SK-N-SH (cell line): ENCODE results near the gene ADAMTSL1. TPM values are rescaled to one million over a fixed set of nuclear protein-coding genes. Genes with fewer than 3 reads are reported as not detected.

ENCODE experiments used
- CTCF ChIA-PET: fragments of 300-600, 350-600 bp; formaldehyde crosslinking; extraction: SDS; loops from one replicate; lab custom pipeline; 2021; lab: Yijun Ruan, JAX
- POLR2A ChIA-PET: fragments of 350-600 bp; sonication (Branson Sonifier 250); formaldehyde crosslinking; extraction: SDS; loops from one replicate; lab custom pipeline; 2020; ENCODE audit warnings: antibody characterized with exemption, inconsistent platforms; lab: Yijun Ruan, JAX
- DNase-seq: peaks from one replicate; pipeline ENCODE4 v3.0.0; 2012
- H2AFZ ChIP-seq: fragments of 200-600 bp; sonication (generic); 2 replicates; pipeline ENCODE4 v1.8.1; 2016; ENCODE audit warnings: antibody characterized with exemption, mild to moderate bottlenecking, low read depth
- H3F3A ChIP-seq: fragments of 200-600 bp; sonication (generic); replicated peaks from 2 replicates; pipeline ENCODE3; 2016; ENCODE audit warnings: antibody characterized with exemption, mild to moderate bottlenecking; ENCODE audit not compliant: insufficient read depth
- H3K27ac ChIP-seq, 2 experiments: fragments of 200-500 bp in 1 of 2; fragments of 200-600 bp in 1 of 2; sonication (Bioruptor generic) in 1 of 2; sonication (generic), shearing (Covaris generic) in 1 of 2; 2 replicates each; pipeline versions ENCODE4 v1.5.1 to v1.6.1; 2014 to 2016; ENCODE audit warnings: low read depth in 2 of 2, inconsistent platforms in 1 of 2, low read length in 1 of 2, mild to moderate bottlenecking in 1 of 2, mixed read lengths in 1 of 2
- H3K27me3 ChIP-seq: fragments of 200-600 bp; sonication (generic), shearing (Covaris generic); 2 replicates; pipeline ENCODE4 v1.6.1; 2016; ENCODE audit warnings: mixed run types; ENCODE audit not compliant: insufficient read depth
- H3K36me3 ChIP-seq, 2 experiments: fragments of 200-500 bp in 1 of 2; fragments of 200-600 bp in 1 of 2; sonication (Bioruptor generic) in 1 of 2; sonication (generic) in 1 of 2; replicated peaks in 1 of 2; 2 replicates each; pipeline versions ENCODE3 to v1.5.1; 2014 to 2016; ENCODE audit warnings: low read length in 1 of 2, mild to moderate bottlenecking in 1 of 2; ENCODE audit not compliant: insufficient read depth in 2 of 2, control insufficient read depth in 1 of 2
- H3K4me1 ChIP-seq, 2 experiments: fragments of 200-500 bp in 1 of 2; fragments of 200-600 bp in 1 of 2; sonication (Bioruptor generic) in 1 of 2; sonication (generic), shearing (Covaris generic) in 1 of 2; 2 replicates each; pipeline versions ENCODE4 v1.5.1 to v1.6.1; 2014 to 2016; ENCODE audit warnings: low read depth in 1 of 2, low read length in 1 of 2, mixed run types in 1 of 2; ENCODE audit not compliant: insufficient read depth in 2 of 2, control insufficient read depth in 1 of 2
- H3K4me2 ChIP-seq: fragments of 200-600 bp; sonication (generic), shearing (Covaris generic); 2 replicates; pipeline ENCODE4 v1.6.1; 2017; ENCODE audit warnings: mixed run types
- H3K4me3 ChIP-seq, 2 experiments: fragments of 200-500 bp in 1 of 2; fragments of 200-600 bp in 1 of 2; sonication (Bioruptor generic) in 1 of 2; sonication (generic), shearing (Covaris generic) in 1 of 2; 2 replicates each; pipeline versions ENCODE4 v1.5.1 to v1.8.1; 2014 to 2016; ENCODE audit warnings: low read depth in 2 of 2, inconsistent platforms in 1 of 2, low read length in 1 of 2, mild to moderate bottlenecking in 1 of 2, mixed read lengths in 1 of 2, moderate library complexity in 1 of 2
- H3K79me2 ChIP-seq: fragments of 200-600 bp; sonication (generic); 2 replicates; pipeline ENCODE4 v1.8.1; 2017; ENCODE audit warnings: mild to moderate bottlenecking; ENCODE audit not compliant: insufficient read depth
- H3K9ac ChIP-seq: fragments of 200-600 bp; sonication (generic); 2 replicates; pipeline ENCODE4 v1.6.1; 2017; ENCODE audit warnings: mixed run types
- H3K9me2 ChIP-seq: fragments of 200-600 bp; sonication (generic); 2 replicates; pipeline ENCODE4 v1.6.1; 2017; ENCODE audit warnings: mixed run types
- H3K9me3 ChIP-seq: fragments of 200-600 bp; sonication (generic); 2 replicates; pipeline ENCODE4 v1.6.1; 2017; ENCODE audit warnings: mixed run types, mild to moderate bottlenecking, moderate library complexity
- H4K20me1 ChIP-seq: fragments of 200-600 bp; sonication (generic); 2 replicates; pipeline ENCODE4 v1.6.1; 2017; ENCODE audit warnings: mild to moderate bottlenecking, mixed run types; ENCODE audit not compliant: insufficient read depth
- ELF1 ChIP-seq: IDR thresholded peaks from 2 replicates; pipeline ENCODE4 v1.4.0; 2012
- EZH2phosphoT487 ChIP-seq: fragments of 200-600 bp; sonication (generic); IDR thresholded peaks from 2 replicates; pipeline ENCODE4 v1.6.1; 2017; ENCODE audit warnings: low read depth, mixed run types, mild to moderate bottlenecking, antibody characterized with exemption, moderate library complexity, borderline replicate concordance
- FOSL2 ChIP-seq: IDR thresholded peaks from 2 replicates; pipeline ENCODE4 v1.4.0; 2012; ENCODE audit warnings: low read depth, mild to moderate bottlenecking, moderate library complexity, borderline replicate concordance
- FOXM1 ChIP-seq: IDR thresholded peaks from 2 replicates; pipeline ENCODE4 v1.4.0; 2012; ENCODE audit warnings: low read depth, mild to moderate bottlenecking
- IRF3 ChIP-seq: fragments of 150-350 bp; IDR thresholded peaks from 2 replicates; pipeline ENCODE4 v1.6.1; 2016; ENCODE audit warnings: mild to moderate bottlenecking, low read depth, low read length
- JUND ChIP-seq: IDR thresholded peaks from 2 replicates; pipeline ENCODE4 v1.4.0; 2012
- MAX ChIP-seq: IDR thresholded peaks from 2 replicates; pipeline ENCODE4 v1.4.0; 2012; ENCODE audit warnings: low read depth
- MEF2A ChIP-seq: IDR thresholded peaks from 2 replicates; pipeline ENCODE4 v1.4.0; 2012; ENCODE audit warnings: low read depth, borderline replicate concordance
- MXI1 ChIP-seq: IDR thresholded peaks from 2 replicates; pipeline ENCODE4 v1.6.1; 2012; ENCODE audit warnings: mild to moderate bottlenecking, low read depth, low read length, improper control_type of control experiment
- RCOR1 ChIP-seq: fragments of 150-350 bp; IDR thresholded peaks from 2 replicates; pipeline ENCODE4 v1.6.1; 2017; ENCODE audit warnings: antibody characterized with exemption, low read length
- SIN3A ChIP-seq: IDR thresholded peaks from 2 replicates; pipeline ENCODE4 v1.6.1; 2012; ENCODE audit warnings: low read depth, mild to moderate bottlenecking, low read length, moderate library complexity, borderline replicate concordance
- TAF1 ChIP-seq: IDR thresholded peaks from 2 replicates; pipeline ENCODE4 v1.6.1; 2012; ENCODE audit warnings: low read depth, mild to moderate bottlenecking, low read length, moderate library complexity, borderline replicate concordance
- TEAD4 ChIP-seq: IDR thresholded peaks from 2 replicates; pipeline ENCODE4 v1.4.0; 2012; ENCODE audit warnings: mild to moderate bottlenecking, borderline replicate concordance; ENCODE audit not compliant: insufficient read depth
- USF1 ChIP-seq: IDR thresholded peaks from 2 replicates; pipeline ENCODE4 v1.4.0; 2012; ENCODE audit warnings: low read depth, borderline replicate concordance
- YY1 ChIP-seq: IDR thresholded peaks from 2 replicates; pipeline ENCODE4 v1.4.0; 2012; ENCODE audit warnings: low read depth, mild to moderate bottlenecking
- WGBS: methylation state at CpG from one replicate; pipeline ENCODE4 v1.1.6; 2017; ENCODE audit warnings: low lambda C conversion rate; 5-methylcytosine and 5-hydroxymethylcytosine counted together
- polyA plus RNA-seq, 3 experiments: library from polyadenylated mRNA; depleted of rRNA; stranded (reverse); fragments of >200 nt; gene quantifications; 2 replicates each; pipeline ENCODE4 v1.2.3, GENCODE V29; 2012

Gene ADAMTSL1
- polyA plus RNA-seq, 1 of the 3 experiments (the other 2 are of a cell fraction) = 114 TPM

GRCh38 chr9:18786196-18786595 lies 312.2 kb downstream of the ADAMTSL1 start:
- Histone ChIP-seq H3K36me3 (peaks cover 3 to 26% of the 10 kb centered on the region in 2 experiments), H3F3A (peaks cover 16% of the 10 kb centered on the region), H3K9me2 (no peaks in the 10 kb centered on the region), H3K9ac (no peak overlapping the region), H3K9me3 (no peaks in the 10 kb centered on the region), H3K27ac (peak overlapping the region in 1 of 2 experiments; percentile 61; a peak in 1 of 4 replicates), H3K79me2 (peaks cover 16% of the 10 kb centered on the region; the same call in 1 of the 2 replicates), H3K4me3 (no peak overlapping the region), H3K4me2 (peak overlapping the region; percentile 43; the same call in 1 of the 2 replicates), H2AFZ (no peak overlapping the region), H4K20me1 (no peaks in the 10 kb centered on the region), H3K27me3 (no peaks in the 10 kb centered on the region), H3K4me1 (peaks cover 0 to 21% of the 10 kb centered on the region in 2 experiments; a peak in 3 of 4 replicates)
- DNase-seq = no peak
- TF ChIP-seq MXI1 = no peak
- no peak for TF ChIP-seq JUND
- no peak for TF ChIP-seq IRF3
- no peak for TF ChIP-seq ELF1
- TF ChIP-seq RCOR1 = no peak
- no peak for TF ChIP-seq TAF1
- no peak for TF ChIP-seq TEAD4
- TF ChIP-seq YY1 = no peak
- TF ChIP-seq USF1 = no peak
- TF ChIP-seq FOXM1 = no peak
- 67% methylated on average over 3 of the region's 3 CpGs for WGBS
- CTCF ChIA-PET = interaction anchor here (0.9 to 1.6 kb wide), 2 partner anchors 13 to 343 kb away, joined by 3 to 4 read pairs; no protein-coding TSS in a partner anchor
- POLR2A ChIA-PET = no interaction called here

- Histone ChIP-seq H3K27ac (peak overlapping the region; percentile 14 to 61; a peak in 3 of 4 replicates), H3K36me3 (peaks cover 3 to 32% of the 10 kb centered on the region in 2 experiments), H3F3A (peaks cover 16% of the 10 kb centered on the region), H3K79me2 (peaks cover 11% of the 10 kb centered on the region; the same call in 1 of the 2 replicates), H3K9me3 (no peaks in the 10 kb centered on the region), H2AFZ (no peak overlapping the region), H3K4me1 (peaks cover 0 to 21% of the 10 kb centered on the region in 2 experiments; a peak in 3 of 4 replicates), H3K4me2 (peak overlapping the region; percentile 43), H4K20me1 (no peaks in the 10 kb centered on the region), H3K27me3 (no peaks in the 10 kb centered on the region), H3K9ac (no peak overlapping the region), H3K9me2 (no peaks in the 10 kb centered on the region), H3K4me3 (no peak overlapping the region)
- no peak for DNase-seq
- ChIA-PET POLR2A (no interaction called here), CTCF (interaction anchor here (0.9 to 1.6 kb wide), 2 partner anchors 344 to 532 kb away, joined by 4 read pairs; no protein-coding TSS in a partner anchor)
- 73% methylated on average over 2 of the region's 2 CpGs for WGBS
- TF ChIP-seq TAF1 (no peak), MAX (no peak), SIN3A (no peak), EZH2phosphoT487 (no peak), FOSL2 (no peak), MEF2A (no peak), ELF1 (no peak)
Measured at GRCh38 chr9:18786911-18787650, 313.1 kb downstream of the ADAMTSL1 start.
